PFSK-1 (cell line): ENCODE data around the gene PXYLP1.

Experiments used
- FOXP2 ChIP-seq: optimal IDR thresholded peaks from 2 replicates; pipeline ENCODE3; 2011; ENCODE audit warnings: borderline replicate concordance, control low read depth, inconsistent platforms; ENCODE audit not compliant: insufficient read depth; ENCODE audit errors: extremely low read length, extremely low read depth
- POLR2AphosphoS5 ChIP-seq: IDR thresholded peaks from 2 replicates; pipeline ENCODE4 v1.6.1; 2012; ENCODE audit warnings: low read depth, mild to moderate bottlenecking, control low read depth, low read length, moderate library complexity
- SIN3A ChIP-seq: IDR thresholded peaks from 2 replicates; pipeline ENCODE4 v1.6.1; 2012; ENCODE audit warnings: mild to moderate bottlenecking, low read length, moderate library complexity, borderline replicate concordance; ENCODE audit not compliant: insufficient read depth
- TAF1 ChIP-seq: IDR thresholded peaks from 2 replicates; pipeline ENCODE4 v1.6.1; 2012; ENCODE audit warnings: low read length, control low read depth, borderline replicate concordance; ENCODE audit not compliant: insufficient read depth
- TF ChIP-seq, protein P1 (sequence below), 2 experiments: IDR thresholded peaks; 2 replicates each; pipeline versions ENCODE4 v1.6.1 to v1.8.0; 2011 to 2012; ENCODE audit warnings: low read depth in 2 of 2, low read length in 2 of 2, control low read depth in 1 of 2, inconsistent platforms in 1 of 2, mild to moderate bottlenecking in 1 of 2, moderate library complexity in 1 of 2; ENCODE audit not compliant: insufficient read depth in 1 of 2

Gene PXYLP1

DNA sequence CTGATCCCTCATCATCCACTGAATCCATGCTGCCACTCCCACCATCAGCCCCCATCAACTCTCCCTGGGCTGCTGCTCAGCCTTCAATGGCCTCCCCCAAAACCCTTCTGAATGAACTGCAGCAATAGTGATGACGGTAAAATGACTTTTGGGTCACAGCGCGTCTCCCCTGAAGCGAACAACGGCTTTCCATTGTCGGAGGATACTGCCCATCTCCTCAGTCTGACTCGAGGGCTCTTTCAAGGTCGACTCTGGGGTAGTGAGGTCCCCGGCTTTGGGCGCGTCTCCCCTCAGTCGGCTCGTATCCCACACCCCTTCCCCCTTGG, 79.5 kb downstream of the PXYLP1 start:
- TF ChIP-seq TAF1 (no peak), FOXP2 (no peak), POLR2AphosphoS5 (no peak), SIN3A (no peak)
- TF ChIP-seq, protein P1, sequence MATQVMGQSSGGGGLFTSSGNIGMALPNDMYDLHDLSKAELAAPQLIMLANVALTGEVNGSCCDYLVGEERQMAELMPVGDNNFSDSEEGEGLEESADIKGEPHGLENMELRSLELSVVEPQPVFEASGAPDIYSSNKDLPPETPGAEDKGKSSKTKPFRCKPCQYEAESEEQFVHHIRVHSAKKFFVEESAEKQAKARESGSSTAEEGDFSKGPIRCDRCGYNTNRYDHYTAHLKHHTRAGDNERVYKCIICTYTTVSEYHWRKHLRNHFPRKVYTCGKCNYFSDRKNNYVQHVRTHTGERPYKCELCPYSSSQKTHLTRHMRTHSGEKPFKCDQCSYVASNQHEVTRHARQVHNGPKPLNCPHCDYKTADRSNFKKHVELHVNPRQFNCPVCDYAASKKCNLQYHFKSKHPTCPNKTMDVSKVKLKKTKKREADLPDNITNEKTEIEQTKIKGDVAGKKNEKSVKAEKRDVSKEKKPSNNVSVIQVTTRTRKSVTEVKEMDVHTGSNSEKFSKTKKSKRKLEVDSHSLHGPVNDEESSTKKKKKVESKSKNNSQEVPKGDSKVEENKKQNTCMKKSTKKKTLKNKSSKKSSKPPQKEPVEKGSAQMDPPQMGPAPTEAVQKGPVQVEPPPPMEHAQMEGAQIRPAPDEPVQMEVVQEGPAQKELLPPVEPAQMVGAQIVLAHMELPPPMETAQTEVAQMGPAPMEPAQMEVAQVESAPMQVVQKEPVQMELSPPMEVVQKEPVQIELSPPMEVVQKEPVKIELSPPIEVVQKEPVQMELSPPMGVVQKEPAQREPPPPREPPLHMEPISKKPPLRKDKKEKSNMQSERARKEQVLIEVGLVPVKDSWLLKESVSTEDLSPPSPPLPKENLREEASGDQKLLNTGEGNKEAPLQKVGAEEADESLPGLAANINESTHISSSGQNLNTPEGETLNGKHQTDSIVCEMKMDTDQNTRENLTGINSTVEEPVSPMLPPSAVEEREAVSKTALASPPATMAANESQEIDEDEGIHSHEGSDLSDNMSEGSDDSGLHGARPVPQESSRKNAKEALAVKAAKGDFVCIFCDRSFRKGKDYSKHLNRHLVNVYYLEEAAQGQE (IDR thresholded peaks at IDR 0.05; ENCODE audit: insufficient read depth in 1 of 2, low read depth in 2 of 2, low read length in 2 of 2): no peak

DNA sequence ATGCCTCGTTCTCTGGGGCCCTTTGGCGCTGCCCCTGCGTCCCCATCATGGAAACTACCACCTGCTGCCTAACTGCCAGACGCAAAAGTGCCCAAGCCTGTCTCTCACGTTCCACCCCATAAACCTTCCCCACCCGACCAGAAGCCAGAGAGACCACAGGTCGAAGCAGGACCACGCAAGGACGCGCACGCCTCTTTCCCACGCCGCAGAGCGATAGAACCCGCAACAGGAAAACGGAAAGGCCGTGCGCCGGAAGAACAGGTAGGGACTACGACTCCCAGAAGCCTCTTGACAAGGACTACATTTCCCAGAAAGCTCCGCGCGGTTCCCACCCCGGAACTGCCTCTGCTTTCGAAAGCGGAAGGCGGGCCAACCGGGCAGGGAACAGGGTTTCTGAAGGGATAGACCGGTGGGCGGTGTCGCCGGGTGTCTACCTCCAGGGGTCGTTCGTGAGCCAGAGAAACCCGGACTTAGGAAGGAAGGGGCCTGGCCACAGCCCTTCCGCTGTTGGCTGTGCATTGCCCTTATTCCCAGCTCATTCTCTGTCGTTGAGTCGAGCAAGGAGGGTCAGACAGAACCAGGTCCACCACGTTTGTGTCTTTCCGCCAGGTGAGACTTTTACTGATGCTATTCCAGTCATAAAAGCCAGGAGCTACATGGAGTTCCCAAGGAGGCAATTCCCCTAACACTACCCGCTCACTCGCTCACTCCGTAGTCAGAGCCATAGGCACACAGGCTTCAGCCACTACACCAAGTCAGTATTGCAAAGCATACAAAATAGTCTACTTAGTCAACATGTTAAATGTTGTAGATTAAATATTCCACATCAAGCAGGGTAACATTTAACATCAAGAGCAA, 80.1 kb downstream of the PXYLP1 start:
- TF ChIP-seq FOXP2 (no peak), POLR2AphosphoS5 (peak; percentile 76), SIN3A (no peak), TAF1 (peak; percentile 62; the same call in 1 of the 2 replicates)
- TF ChIP-seq, protein P1 (IDR thresholded peaks at IDR 0.05; ENCODE audit: insufficient read depth in 1 of 2, low read depth in 2 of 2, low read length in 2 of 2): no peak

DNA sequence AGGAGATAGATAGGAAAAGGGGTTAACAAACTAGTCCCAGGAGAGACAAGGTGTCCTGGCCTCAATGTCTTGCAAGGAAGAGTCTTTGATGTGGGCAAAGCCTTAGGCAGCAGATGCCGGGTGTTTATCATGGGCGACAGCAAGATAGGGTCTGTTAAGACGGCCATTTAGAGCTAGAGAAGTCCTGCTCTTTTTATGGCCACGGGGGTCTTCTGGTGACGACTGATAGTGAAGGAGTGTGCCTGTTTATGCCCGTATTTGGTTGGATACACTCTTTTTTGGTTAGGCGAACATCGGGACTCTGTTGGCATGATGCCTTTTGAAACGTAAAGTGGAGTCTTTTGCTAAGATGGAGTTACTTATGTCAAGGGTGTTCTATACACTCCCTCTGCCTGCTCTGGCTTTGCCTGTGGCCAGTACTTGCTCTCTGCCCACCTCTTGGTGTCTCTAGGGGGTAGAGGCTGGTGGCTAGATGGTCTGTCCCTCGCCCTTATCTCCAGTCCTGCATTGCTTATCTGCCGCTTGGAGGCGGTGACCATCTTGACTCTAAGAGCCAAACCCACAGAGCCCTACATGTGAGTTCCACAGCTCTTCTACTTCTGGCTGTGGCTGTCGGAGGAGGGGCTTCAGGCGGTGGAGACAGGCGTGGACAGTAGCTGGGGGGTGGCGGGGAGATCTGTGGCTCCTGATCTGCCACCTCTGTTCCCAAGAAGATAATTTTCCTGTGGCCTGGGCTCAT, 80.9 kb downstream of the PXYLP1 start:
- no peak for TF ChIP-seq POLR2AphosphoS5
- TF ChIP-seq FOXP2: no peak
- TF ChIP-seq, protein P1 (IDR thresholded peaks at IDR 0.05; ENCODE audit: insufficient read depth in 1 of 2, low read depth in 2 of 2, low read length in 2 of 2): no peak
- TF ChIP-seq SIN3A: no peak
- TF ChIP-seq TAF1: no peak

DNA sequence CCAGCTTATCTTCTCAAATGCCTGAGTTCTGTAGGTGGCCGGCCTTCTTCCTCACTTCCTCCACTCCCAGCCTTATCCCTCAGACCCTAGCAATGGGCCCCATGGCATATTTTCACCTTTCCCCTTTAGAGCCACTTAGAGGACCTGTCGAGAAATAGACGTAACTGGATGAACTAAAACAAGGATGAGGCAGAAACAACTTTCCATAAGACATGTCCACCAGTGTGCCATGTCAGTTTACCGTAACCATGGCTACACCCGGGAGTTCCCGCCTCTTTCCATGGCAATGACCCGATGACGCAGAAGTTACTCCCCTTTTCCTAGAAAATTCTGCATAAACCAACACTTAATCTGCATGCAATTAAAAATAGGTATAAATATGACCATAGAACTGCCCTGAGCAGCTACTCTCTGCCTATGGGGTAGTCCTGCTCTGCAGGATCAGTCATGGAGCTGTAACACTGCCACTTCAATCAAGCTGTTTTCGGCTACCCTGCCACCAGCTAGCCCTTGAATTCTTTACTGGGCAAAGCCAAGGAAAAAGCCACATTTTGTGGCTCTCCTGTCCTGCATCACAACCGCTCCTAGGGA, 81.6 kb downstream of the PXYLP1 start:
- TF ChIP-seq, protein P1 (IDR thresholded peaks at IDR 0.05; ENCODE audit: insufficient read depth in 1 of 2, low read depth in 2 of 2, low read length in 2 of 2): no peak
- TF ChIP-seq SIN3A: no peak
- no peak for TF ChIP-seq POLR2AphosphoS5
- TF ChIP-seq TAF1: no peak
- TF ChIP-seq FOXP2: no peak
